Lung microvascular endothelial cell (primary cell): ENCODE results near the gene FAM3B. TPM values are rescaled to one million over a fixed set of nuclear protein-coding genes. Genes with fewer than 3 reads are reported as not detected.

Experiments
- DNase-seq, 2 donors: peaks; one replicate each; pipeline versions ENCODE4 v3.0.0 to v3.0.0-alpha.2; 2010; ENCODE audit warnings: low read depth in 2 of 2
- total RNA-seq: library from RNA; depleted of rRNA; stranded (reverse); fragments of >200 nt; gene quantifications from 2 replicates; pipeline ENCODE4 v1.2.1, GENCODE V29; 2014

The FAM3B gene
- total RNA-seq, 1 donor from 2014 or later, result not detected

DNA sequence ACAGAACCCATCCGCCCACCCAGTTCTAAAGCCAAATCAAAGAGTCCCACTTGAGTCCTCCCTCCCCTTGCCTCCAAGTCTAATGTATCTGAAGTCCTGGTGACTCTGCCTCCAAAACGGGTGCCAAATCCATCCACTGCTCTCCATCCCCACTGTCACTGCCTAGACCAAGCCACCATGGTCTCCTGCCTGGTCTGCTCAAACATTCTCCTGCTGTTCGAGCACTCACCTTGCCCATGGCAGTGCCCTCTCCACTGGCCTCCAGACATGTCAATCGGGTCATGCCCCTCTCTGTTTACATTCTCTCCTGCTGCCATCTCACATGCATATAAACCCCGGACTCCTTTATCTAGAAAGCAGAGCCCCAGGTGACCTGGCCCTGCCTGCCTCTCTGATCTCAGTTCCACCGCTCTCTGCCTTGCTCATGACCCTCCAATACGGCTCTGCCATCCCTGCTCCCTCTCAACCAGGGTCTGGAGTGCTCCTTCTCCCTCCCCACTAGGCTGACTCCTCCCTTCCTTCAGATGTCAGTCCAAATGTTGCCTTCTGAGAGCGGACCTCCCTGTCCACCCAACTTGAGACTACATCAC is 77.4 kb downstream of the FAM3B start:
- DNase-seq, result no peak

DNA sequence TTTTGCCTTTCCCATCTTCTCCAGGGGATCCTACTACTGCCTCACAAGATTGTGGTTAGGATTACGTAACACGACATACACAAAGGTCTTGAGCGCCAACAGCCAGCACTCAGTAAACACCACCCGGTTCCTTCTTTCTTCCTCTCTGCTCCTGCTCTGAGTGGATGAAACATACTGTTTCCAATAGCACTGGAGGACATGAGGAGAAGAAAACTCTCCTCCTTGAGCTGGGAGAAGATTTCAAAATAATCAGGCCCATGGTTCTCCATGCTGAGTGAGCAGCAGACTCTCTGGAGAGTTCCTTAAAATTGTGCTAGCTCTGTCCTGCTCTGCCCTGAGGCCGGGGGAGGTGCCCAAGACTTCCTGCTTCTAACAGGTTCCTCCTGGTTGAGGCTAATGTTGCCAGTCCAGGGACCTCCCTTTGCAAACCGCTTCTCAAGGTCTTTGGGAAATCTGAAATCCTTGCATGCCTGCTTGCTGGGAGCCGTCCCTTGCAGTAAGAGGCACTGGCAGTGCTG is 80.0 kb downstream of the FAM3B start:
- DNase-seq, result no peak

DNA sequence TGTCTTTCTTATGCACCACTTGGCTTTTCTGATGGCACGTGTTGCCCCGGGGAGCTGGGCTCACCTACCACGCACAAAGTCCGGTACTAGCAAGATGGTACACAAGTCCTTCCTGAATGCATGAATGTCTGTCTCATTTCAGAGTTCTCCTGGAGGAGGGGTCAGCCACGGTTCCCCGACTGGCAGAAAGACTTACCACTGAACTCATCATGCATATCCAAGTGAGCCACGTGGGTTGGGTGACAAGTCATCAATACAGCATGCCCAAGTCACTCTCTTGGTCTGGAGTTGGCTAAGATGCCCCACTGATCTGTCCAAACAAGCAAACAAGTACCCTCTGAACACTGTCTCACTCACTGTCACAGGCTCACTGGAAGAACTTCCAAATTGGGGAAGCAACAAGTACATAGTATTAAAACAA is 80.9 kb downstream of the FAM3B start:
- DNase-seq, result no peak

DNA sequence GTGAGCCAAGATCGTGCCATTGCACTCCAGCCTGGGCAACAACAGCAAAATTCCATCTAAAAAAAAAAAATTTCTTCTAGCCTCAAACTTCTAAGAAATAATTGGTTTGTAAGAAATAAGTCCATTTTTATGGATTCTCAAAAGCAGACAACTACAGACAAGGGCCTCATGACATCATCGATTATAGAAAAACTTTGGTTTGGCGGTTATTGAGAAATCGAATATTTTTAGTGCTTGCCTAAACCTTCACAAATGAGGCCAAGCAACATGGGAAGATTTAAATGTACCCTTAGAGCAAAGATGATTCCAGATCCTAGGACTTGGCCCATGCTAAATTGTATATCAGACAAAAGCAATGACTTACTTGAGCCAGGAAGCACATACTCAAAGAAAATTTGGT is 81.7 kb downstream of the FAM3B start:
- DNase-seq, result no peak

DNA sequence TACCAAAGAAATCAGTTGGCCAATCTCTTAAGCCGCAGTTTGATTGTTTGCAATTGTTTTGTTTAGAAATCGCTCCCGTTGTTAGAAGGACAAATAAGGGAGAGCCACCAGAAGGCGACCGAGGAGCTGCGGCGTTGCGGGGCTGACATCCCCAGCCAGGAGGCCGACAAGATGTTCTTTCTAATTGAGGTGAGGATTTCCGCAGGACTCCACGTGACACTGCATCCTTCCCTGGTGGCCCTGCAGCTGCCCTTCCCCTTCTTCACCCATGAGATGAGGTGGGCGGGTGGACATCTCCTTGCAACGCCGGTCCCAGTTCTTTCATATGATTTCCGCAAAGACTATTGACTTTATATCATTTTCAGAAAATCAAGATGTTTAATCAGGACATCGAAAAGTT is 82.2 kb downstream of the FAM3B start:
- DNase-seq, result no peak

DNA sequence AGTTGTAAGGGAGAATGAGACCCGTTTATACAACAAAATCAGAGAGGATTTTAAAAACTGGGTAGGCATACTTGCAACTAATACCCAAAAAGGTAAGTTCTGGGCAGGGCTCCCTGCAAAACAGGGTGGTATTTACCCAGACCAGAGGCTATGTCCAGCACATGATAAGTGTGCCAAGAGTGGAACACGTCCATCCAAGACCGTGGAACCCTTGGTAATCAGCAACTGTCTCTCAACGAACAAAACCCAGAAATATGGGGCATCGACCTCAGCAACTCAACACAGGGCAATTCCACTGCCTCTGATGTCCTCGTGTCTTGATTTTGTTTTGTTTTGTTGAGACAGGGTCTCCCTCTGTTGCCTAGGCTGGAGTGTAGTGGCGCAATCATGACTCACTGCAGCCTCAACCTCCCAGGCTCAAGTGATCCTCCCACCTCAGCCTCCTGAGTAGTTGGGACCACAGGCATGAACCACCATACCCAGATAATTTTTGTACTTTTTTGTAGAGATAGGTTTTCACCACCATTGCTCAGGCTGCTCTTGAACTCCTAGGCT is 82.7 kb downstream of the FAM3B start:
- no peak for DNase-seq

DNA sequence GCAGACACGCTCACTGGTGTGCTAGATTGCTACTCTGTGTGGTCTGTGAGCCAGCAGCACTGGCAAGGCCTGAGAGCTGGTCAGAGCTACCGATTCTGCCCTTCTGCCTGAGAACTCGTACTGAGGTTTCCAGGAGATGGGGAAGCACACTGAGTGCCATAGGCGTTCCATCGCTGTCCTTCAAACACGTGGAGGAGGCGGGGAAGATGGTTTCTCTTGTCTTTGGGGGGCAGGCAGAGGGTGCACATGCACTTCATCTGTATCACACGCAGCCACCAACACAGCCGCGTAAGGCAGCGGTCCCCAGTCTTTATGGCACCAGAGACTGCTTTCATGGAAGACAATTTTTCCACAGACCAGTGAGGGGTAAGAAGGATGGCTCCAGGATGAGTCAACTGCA is 85.6 kb downstream of the FAM3B start:
- no peak for DNase-seq

DNA sequence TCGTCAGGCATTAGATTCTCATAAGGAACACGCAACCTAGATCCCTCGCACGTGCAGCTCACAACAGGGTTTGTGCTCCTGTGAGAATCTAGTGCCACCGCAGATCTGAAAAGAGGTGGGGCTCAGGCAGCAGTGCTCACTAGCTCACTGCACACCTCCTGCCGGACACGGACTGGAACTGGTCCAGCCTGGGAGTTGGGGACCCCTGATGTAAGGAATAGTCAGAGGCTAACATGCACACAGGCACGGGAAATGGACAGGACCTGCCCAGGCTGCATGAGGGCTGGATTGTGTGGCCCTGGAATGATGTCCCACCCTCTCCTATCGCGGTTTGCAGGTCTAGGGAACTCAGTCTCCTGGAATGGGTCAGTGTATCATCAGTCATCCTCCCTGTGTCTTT is 86.2 kb downstream of the FAM3B start:
- DNase-seq, result no peak

DNA sequence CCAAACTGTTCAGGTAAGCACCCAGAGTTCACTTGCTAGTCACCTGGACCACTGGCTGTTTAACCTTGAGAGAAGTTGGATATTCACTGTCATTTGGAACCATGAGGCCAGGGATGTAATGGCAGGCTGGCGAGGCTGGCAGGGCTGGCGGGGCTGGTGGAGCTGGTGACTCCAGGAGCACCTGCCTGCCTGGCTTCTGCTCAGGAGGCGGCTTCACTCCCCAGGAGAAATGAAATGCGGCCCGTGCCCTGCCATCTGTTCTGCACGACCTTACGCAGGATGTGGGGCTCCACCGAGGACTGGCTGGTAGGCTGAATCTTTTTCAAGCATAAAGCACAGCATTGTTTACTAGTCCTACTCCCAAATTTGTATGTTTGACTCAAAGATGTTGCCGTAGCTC is 86.7 kb downstream of the FAM3B start:
- DNase-seq, result no peak

DNA sequence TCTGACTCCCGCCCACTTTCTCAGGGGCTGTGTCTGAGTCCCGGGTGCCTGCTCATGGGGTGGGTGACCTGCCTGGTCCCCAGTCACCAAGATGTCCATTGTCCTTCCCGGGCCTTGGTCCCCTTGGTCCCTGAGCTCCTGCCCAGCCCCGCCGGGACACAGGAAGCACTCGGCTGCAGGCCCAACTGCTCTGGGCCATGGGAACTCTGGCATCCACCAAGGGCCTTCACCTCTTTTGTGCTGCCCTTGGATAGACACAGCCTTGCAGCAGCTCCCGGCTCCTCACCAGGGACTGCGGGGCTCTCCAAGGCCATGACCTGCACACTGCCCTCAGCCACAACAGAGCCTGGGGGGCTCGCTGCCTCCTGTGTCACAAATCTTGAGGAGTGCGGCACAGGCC is 87.4 kb downstream of the FAM3B start:
- DNase-seq, result no peak

DNA sequence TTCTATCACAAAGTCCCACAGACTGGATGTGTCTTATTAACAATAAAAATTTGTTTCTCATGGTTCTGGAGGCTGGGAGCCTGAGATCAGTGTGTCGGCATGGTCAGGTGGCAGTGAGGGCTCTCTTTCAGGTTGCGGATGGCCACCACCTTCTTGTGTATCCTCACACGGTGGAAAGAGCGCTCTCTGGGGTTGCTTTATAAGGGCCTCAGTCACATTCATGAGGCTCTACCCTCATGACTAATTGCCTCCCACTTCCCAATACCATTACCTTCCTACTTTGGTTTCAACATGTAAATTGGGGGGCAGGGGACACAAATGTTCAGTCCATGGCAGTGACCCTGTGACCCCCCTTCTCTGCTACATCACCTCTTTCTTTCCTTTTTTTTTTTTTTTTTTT is 88.7 kb downstream of the FAM3B start:
- no peak for DNase-seq

DNA sequence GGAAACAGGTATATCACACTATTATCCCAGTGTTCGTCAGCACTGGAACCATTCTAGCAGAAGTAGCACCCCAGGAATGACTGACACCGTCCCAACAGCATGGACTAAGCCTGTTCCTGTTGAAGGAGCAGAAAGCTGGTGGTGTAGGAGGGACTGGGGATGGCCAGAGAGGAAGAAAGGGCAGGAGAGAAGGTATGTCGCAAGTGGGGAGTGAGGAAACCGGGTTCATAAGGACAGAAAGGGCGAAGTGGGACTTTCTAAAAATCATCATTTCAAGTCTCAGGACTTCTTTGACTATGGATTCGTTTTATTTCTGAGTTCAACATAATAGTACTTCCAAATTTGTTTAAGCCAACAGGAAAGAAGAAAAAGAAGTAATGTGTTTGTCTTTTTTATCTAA is 89.7 kb downstream of the FAM3B start:
- DNase-seq, result no peak

Other genes starting within 250 kb of the FAM3B start
- 178 and 323 TPM in 2 replicates for gene BACE2, start 148.6 kb upstream of the FAM3B start, total RNA-seq
- under 0.01 and 0.40 TPM in 2 replicates for gene MX2, start 45.2 kb downstream of the FAM3B start, total RNA-seq
- 0.99 and 4.1 TPM in 2 replicates for gene MX1, start 109.4 kb downstream of the FAM3B start, total RNA-seq
- not detected in 2 replicates for gene TMPRSS2, start 191.4 kb downstream of the FAM3B start, total RNA-seq